WI38 (cell line): ENCODE data around the gene SLC9A7.

Experiments
- H3K4me3 ChIP-seq: 2 replicates; pipeline ENCODE4 v1.5.1; 2011; ENCODE audit warnings: low read depth, mild to moderate bottlenecking, control low read depth, low read length
- CTCF ChIP-seq: IDR thresholded peaks from 2 replicates; pipeline ENCODE4 v1.5.1; 2012; ENCODE audit warnings: low read depth, mild to moderate bottlenecking, control low read depth, low read length

Gene SLC9A7

GRCh38 chrX:46754036-46754435, 4.9 kb downstream of the SLC9A7 start:
- TF ChIP-seq CTCF, result no peak
- H3K4me3 ChIP-seq, result no peak overlapping the region

DNA sequence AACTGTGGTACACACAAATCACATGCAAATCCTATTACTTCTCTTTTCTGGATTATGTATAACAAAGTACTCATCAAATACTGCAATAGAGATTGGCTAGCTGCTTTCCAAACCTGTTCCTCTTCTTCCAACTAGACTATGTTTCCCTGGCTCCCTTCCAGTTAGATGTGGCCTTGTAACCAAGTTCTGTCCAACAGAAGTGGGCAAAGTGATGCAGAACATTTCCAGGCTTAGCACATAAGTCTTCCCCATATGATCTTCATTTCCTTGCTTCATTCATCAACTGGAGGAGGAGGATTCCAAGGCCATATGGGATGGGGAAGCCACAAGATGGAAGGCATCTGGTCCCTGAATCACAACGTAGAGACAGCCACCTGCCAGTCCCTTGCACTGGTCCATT, 8.0 kb downstream of the SLC9A7 start:
- H3K4me3 ChIP-seq, result no peak overlapping the region

DNA sequence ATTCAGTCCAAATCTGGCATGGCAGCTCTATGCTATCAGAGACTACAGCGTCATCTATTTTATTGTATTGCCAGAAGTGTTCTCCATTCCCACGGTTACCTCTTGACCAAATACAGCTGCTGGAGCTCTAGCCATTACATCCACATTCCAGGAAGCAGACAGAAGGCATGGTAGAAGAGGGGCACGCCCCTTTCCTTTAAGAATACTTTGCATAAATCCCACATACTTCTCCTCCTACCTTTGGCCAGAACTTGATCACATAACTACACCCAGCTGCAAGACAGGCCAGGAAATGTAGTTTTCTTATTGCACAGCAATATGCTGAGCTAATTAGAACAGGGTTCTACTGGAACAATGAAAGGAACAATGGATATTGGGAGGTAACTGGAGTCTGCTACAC, 14.9 kb downstream of the SLC9A7 start:
- no peak overlapping the region for H3K4me3 ChIP-seq
- TF ChIP-seq CTCF, result no peak

More for the DNA sequence above, 8.0 kb downstream of the SLC9A7 start:
- TF ChIP-seq CTCF, result no peak

GRCh38 chrX:46743046-46743445, 15.9 kb downstream of the SLC9A7 start:
- no peak for TF ChIP-seq CTCF
- no peak overlapping the region for H3K4me3 ChIP-seq

GRCh38 chrX:46739736-46740135, 19.2 kb downstream of the SLC9A7 start:
- no peak for TF ChIP-seq CTCF
- H3K4me3 ChIP-seq, result no peak overlapping the region

GRCh38 chrX:46737462-46737861, 21.5 kb downstream of the SLC9A7 start:
- no peak overlapping the region for H3K4me3 ChIP-seq
- no peak for TF ChIP-seq CTCF

- H3K4me3 ChIP-seq, result no peak overlapping the region
- no peak for TF ChIP-seq CTCF
These were observed 21.9 kb downstream of the SLC9A7 start for GRCh38 chrX:46737041-46737440.
